ENCODE results near the gene DMD. TPM values are rescaled to one million over a fixed set of nuclear protein-coding genes. Genes with fewer than 3 reads are reported as not detected.

Gene DMD
- total RNA-seq, 2 experiments from 2014 or later = 0.20 to 0.47 TPM

DNA sequence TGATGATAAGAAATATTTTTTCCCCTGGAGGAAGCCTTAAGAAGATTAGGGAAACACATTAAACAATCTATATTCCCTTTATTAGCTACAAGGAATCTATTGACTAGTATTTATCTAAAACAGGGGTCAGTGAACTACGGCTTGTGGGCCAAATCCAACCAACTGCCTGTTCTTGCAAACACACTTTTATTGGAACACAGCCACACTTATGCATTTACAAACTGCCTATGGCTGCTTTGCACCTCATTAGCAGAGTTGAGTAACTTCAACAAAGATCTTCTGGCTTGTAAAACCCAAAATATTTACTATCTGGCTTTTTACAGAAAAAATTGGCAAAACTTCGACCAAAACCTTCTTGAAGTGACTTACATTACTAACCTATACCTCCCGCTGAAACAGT is 1405.6 kb downstream of the DMD start:
- H3K4me3 Mint-ChIP-seq = no peak overlapping the region
- no peaks in the 10 kb centered on the region for H3K36me3 ChIP-seq (ENCODE audit: insufficient read depth, low read length)
- no peak for DNase-seq
- CTCF ChIA-PET = no interaction called here
- H3K27me3 Mint-ChIP-seq = no peaks in the 10 kb centered on the region
- peaks cover 3% of the 10 kb centered on the region for H3K9me3 Mint-ChIP-seq
- no peaks in the 10 kb centered on the region for H3K27me3 ChIP-seq (ENCODE audit: control insufficient read depth in 1 of 2, insufficient read depth in 2 of 2, low read length in 2 of 2)
- no peaks in the 10 kb centered on the region for H3K4me1 Mint-ChIP-seq (ENCODE audit: low read depth)
- POLR2A ChIA-PET = no interaction called here
- ATAC-seq (ENCODE audit: poor library complexity) = no peak
- H3K36me3 Mint-ChIP-seq (ENCODE audit: low read depth) = no peaks in the 10 kb centered on the region
- H3K4me1 ChIP-seq (ENCODE audit: insufficient read depth, low read length) = no peaks in the 10 kb centered on the region
- no peaks in the 10 kb centered on the region for H3K9me3 ChIP-seq (ENCODE audit: control insufficient read depth in 1 of 2, insufficient read depth in 1 of 2, low read length in 2 of 2)
- H3K27ac Mint-ChIP-seq = no peak overlapping the region
- no peak overlapping the region for H3K27ac ChIP-seq (ENCODE audit: low read depth in 1 of 2, low read length in 2 of 2)
- intact Hi-C loops (cut with DNase I, micrococcal nuclease) = no loop called here
- no peak overlapping the region for H3K4me3 ChIP-seq (ENCODE audit: low read length)
- TF ChIP-seq, protein P1, sequence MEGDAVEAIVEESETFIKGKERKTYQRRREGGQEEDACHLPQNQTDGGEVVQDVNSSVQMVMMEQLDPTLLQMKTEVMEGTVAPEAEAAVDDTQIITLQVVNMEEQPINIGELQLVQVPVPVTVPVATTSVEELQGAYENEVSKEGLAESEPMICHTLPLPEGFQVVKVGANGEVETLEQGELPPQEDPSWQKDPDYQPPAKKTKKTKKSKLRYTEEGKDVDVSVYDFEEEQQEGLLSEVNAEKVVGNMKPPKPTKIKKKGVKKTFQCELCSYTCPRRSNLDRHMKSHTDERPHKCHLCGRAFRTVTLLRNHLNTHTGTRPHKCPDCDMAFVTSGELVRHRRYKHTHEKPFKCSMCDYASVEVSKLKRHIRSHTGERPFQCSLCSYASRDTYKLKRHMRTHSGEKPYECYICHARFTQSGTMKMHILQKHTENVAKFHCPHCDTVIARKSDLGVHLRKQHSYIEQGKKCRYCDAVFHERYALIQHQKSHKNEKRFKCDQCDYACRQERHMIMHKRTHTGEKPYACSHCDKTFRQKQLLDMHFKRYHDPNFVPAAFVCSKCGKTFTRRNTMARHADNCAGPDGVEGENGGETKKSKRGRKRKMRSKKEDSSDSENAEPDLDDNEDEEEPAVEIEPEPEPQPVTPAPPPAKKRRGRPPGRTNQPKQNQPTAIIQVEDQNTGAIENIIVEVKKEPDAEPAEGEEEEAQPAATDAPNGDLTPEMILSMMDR (IDR thresholded peaks at IDR 0.05) = no peak

DNA sequence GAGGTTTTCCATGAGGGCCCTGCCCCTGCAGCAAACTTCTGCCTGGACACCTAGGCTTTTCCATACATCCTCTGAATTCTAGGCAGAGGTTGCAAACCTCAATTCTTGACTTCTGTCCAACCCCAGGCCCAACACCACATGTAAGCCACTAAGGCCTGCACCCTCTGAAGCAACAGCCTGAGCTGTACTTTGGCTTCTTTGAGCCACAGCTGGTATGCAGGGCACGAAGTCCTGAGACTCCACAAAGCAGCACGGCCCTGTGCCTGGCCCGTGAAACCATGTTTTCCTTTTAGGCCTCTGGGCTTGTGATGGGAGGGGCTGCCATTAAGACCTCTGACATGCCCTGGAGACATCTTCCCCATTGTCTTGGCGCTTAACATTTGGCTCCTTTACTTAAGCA is 1411.1 kb downstream of the DMD start:
- ChIA-PET POLR2A (no interaction called here), CTCF (no interaction called here)
- Histone ChIP-seq H3K9me3 (ENCODE audit: control insufficient read depth in 1 of 2, insufficient read depth in 1 of 2, low read length in 2 of 2) (peaks cover 0 to 7% of the 10 kb centered on the region in 2 experiments), H3K27me3 (ENCODE audit: control insufficient read depth in 1 of 2, insufficient read depth in 2 of 2, low read length in 2 of 2) (no peaks in the 10 kb centered on the region), H3K4me3 (ENCODE audit: low read length) (no peak overlapping the region), H3K36me3 (ENCODE audit: insufficient read depth, low read length) (no peaks in the 10 kb centered on the region), H3K4me1 (ENCODE audit: insufficient read depth, low read length) (no peaks in the 10 kb centered on the region), H3K27ac (ENCODE audit: low read depth in 1 of 2, low read length in 2 of 2) (no peak overlapping the region)
- ATAC-seq (ENCODE audit: poor library complexity) (no peak), DNase-seq (no peak)
- Mint-ChIP-seq H3K4me3 (no peak overlapping the region), H3K4me1 (ENCODE audit: low read depth) (no peaks in the 10 kb centered on the region), H3K27me3 (no peaks in the 10 kb centered on the region), H3K9me3 (peaks cover 3% of the 10 kb centered on the region), H3K27ac (no peak overlapping the region), H3K36me3 (ENCODE audit: low read depth) (no peaks in the 10 kb centered on the region)
- intact Hi-C loops (cut with DNase I, micrococcal nuclease) = no loop called here
- TF ChIP-seq, protein P1 (IDR thresholded peaks at IDR 0.05) = no peak

DNA sequence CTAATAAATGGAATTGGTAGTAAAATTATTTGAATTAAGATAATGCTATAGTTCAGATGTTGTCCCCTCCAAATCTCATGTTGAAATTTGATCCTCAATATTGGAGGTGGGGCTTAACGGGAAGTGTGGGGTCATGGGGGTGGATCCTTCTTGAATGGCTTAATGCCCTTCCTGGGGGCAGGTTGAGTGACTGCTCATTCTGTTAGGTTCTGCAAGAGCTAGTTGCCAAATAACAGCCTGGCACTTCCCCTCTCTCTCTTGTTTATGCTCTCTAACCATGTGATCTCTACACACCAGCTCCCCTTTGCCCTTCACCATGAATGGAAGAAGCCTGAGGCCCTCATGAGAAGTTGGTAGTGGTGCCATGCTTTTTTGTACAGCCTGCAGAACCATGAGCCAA is 1414.7 kb downstream of the DMD start:
- ATAC-seq (ENCODE audit: poor library complexity) = no peak
- H3K4me1 ChIP-seq (ENCODE audit: insufficient read depth, low read length) = no peaks in the 10 kb centered on the region
- intact Hi-C loops (cut with DNase I, micrococcal nuclease) = no loop called here
- no peak overlapping the region for H3K27ac ChIP-seq (ENCODE audit: low read depth in 1 of 2, low read length in 2 of 2)
- POLR2A ChIA-PET = no interaction called here
- Mint-ChIP-seq H3K9me3 (no peaks in the 10 kb centered on the region), H3K36me3 (ENCODE audit: low read depth) (no peaks in the 10 kb centered on the region), H3K4me3 (no peak overlapping the region), H3K27me3 (no peaks in the 10 kb centered on the region), H3K27ac (no peak overlapping the region), H3K4me1 (ENCODE audit: low read depth) (no peaks in the 10 kb centered on the region)
- peaks cover 0 to 7% of the 10 kb centered on the region in 2 experiments for H3K9me3 ChIP-seq (ENCODE audit: control insufficient read depth in 1 of 2, insufficient read depth in 1 of 2, low read length in 2 of 2)
- no peaks in the 10 kb centered on the region for H3K27me3 ChIP-seq (ENCODE audit: control insufficient read depth in 1 of 2, insufficient read depth in 2 of 2, low read length in 2 of 2)
- TF ChIP-seq, protein P1 (IDR thresholded peaks at IDR 0.05) = no peak
- CTCF ChIA-PET = no interaction called here
- no peak overlapping the region for H3K4me3 ChIP-seq (ENCODE audit: low read length)
- H3K36me3 ChIP-seq (ENCODE audit: insufficient read depth, low read length) = no peaks in the 10 kb centered on the region
- DNase-seq = no peak

Measured in CD4-positive, alpha-beta T cell (primary cell).